Small intestine (tissue), 7 donors: Measurements from ENCODE around the gene NANOS3. TPM values are rescaled to one million over a fixed set of nuclear protein-coding genes. Genes with fewer than 3 reads are reported as not detected.

Source experiments
- DNase-seq, 2 donors: peaks; one replicate each; pipeline versions ENCODE4 v3.0.0 to v3.0.0-alpha.2; 2013
- FAIRE-seq: peaks from 2 replicates; lab custom pipeline; 2012; peaks lifted over from hg19 to GRCh38; lab: Jason Lieb, UNC
- H3K27ac ChIP-seq, 3 donors: one replicate each; pipeline ENCODE4 v1.5.1; 2013; ENCODE audit warnings: low read length in 2 of 3, mild to moderate bottlenecking in 2 of 3, control low read depth in 1 of 3, inconsistent platforms in 1 of 3, low read depth in 1 of 3, moderate library complexity in 1 of 3
- H3K27me3 ChIP-seq, 3 donors: one replicate each; pipeline ENCODE4 v1.6.1; 2013; ENCODE audit warnings: low read length in 3 of 3, inconsistent platforms in 1 of 3; ENCODE audit not compliant: control insufficient read depth in 3 of 3, insufficient read depth in 3 of 3
- H3K36me3 ChIP-seq, 3 donors: one replicate each; pipeline ENCODE4 v1.6.1; 2013; ENCODE audit warnings: low read length in 3 of 3, inconsistent platforms in 1 of 3, low read depth in 1 of 3, mild to moderate bottlenecking in 1 of 3, moderate library complexity in 1 of 3; ENCODE audit not compliant: control insufficient read depth in 3 of 3, insufficient read depth in 2 of 3
- H3K4me1 ChIP-seq, 3 donors: one replicate each; pipeline ENCODE4 v1.6.1; 2013; ENCODE audit warnings: low read length in 2 of 3, inconsistent platforms in 1 of 3, low read depth in 1 of 3, mild to moderate bottlenecking in 1 of 3, moderate library complexity in 1 of 3; ENCODE audit not compliant: control insufficient read depth in 3 of 3, insufficient read depth in 2 of 3
- H3K4me3 ChIP-seq, 3 donors: one replicate each; pipeline ENCODE4 v1.5.1; 2013; ENCODE audit warnings: low read length in 3 of 3, control low read depth in 1 of 3, inconsistent platforms in 1 of 3, low read depth in 1 of 3, mild to moderate bottlenecking in 1 of 3, moderate library complexity in 1 of 3
- H3K9me3 ChIP-seq, 2 donors: one replicate each; pipeline ENCODE4 v1.6.1; 2013; ENCODE audit warnings: low read depth in 1 of 2, low read length in 1 of 2; ENCODE audit not compliant: control insufficient read depth in 2 of 2, insufficient read depth in 1 of 2
- WGBS, 3 donors: extraction: QIAGEN DNeasy Blood & Tissue Kit; methylation state at CpG; one replicate each; pipeline ENCODE4 v1.1.7; 2013; 5-methylcytosine and 5-hydroxymethylcytosine counted together
- polyA plus RNA-seq, 4 donors: library from polyadenylated mRNA; stranded (reverse) in 3 of 4; unstranded in 1 of 4; fragments of 200-250 nt in 3 of 4; fragments of 120-200 nt in 1 of 4; gene quantifications; one replicate each; pipeline versions ENCODE4 v1.2.1 to v1.2.3, GENCODE V29; 2013
- donor health status: healthy with polysubstance abuse.
- donor health status: control.
- donor health status: control.
- donor health status: Bipolar disorder and iron deficiency.
- donor health status: healthy.

NANOS3 gene
- polyA plus RNA-seq, 4 donors = 0.45 to 1.0 TPM; not detected in 2

DNA sequence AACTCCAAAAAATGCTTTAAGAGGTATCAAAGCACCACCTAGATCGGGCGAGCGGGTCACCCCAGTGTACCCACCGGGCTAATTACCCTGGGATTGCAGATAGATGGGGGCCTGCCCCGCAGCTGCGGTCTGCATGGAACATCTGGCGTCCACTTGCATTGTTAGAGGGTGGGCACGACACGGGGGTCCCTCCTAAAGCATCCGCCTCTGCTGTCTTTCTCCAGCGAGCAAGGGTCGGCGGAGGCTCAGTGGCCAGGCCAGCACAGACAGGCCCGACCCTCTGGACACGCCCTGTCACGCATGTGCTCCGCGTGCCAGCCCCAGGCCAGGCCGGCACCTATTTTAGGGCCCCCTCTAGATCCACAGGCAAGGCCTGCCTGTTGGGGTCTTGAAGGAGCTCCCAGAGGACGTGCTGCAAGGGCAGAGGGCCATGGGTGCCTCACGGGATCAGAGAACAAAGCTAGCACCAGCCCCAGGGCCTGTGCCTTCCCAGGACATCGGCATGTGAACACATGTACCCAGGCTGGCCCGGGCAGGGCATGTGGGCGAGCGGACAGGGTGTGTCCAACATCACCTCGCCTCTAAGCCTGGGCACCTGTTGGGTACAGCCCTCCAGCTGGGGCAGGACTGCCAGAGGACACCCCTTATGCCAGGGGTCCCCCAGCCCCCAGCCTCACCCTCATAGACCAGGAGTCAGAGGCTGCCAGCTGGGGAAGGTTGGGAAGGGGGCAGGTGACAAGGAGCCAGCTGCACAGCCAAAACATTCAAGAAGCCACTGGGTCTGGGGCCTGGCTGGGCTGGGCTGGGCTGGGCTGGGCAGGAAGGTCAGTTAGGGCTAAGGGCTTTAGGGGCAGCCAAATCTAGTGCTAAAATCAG lies 35.6 kb upstream of the NANOS3 start:
- WGBS, 3 donors = 23 to 43% (median 30%) methylated on average over 23 to 26 of the region's 26 CpGs
- peak overlapping the region; percentile 86 to 98 (median 88) for H3K27ac ChIP-seq
- peak overlapping the region; percentile 79 to 92 (median 89) for H3K4me3 ChIP-seq
- peaks cover 6 to 69% (median 14%) of the 10 kb centered on the region in 3 donors for H3K4me1 ChIP-seq
- FAIRE-seq (no peak), DNase-seq (peak; percentile 61 to 81)
- H3K9me3 ChIP-seq = no peaks in the 10 kb centered on the region
- no peaks in the 10 kb centered on the region for H3K27me3 ChIP-seq
- H3K36me3 ChIP-seq = peaks cover 0 to 50% (median 0%) of the 10 kb centered on the region in 3 donors

DNA sequence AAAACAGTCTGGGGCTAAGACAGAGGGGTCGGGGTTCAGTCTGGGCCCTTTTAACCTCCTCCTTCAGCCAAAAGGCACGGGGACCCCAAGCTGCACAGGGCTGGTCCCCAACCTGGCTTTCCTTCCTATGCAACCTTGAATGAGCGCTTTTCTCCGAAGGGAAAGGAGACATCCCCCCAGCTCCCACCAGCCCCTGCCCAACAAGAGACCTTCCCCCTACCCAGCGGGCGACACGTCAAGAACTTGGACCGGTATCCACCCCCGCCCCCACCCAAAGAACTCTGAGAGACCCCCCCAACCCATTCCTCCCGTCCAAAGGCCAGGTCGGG lies 35.0 kb upstream of the NANOS3 start:
- peaks cover 0 to 44% (median 0%) of the 10 kb centered on the region in 3 donors for H3K36me3 ChIP-seq
- FAIRE-seq (no peak), DNase-seq (no peak)
- WGBS, 3 donors = 2 to 7% (median 3%) methylated on average over 9 to 11 of the region's 11 CpGs
- H3K27ac ChIP-seq = peak overlapping the region; percentile 86 to 98 (median 88)
- H3K27me3 ChIP-seq = no peaks in the 10 kb centered on the region
- no peaks in the 10 kb centered on the region for H3K9me3 ChIP-seq
- H3K4me1 ChIP-seq = peaks cover 6 to 72% (median 14%) of the 10 kb centered on the region in 3 donors
- peak overlapping the region; percentile 79 to 92 (median 89) for H3K4me3 ChIP-seq

DNA sequence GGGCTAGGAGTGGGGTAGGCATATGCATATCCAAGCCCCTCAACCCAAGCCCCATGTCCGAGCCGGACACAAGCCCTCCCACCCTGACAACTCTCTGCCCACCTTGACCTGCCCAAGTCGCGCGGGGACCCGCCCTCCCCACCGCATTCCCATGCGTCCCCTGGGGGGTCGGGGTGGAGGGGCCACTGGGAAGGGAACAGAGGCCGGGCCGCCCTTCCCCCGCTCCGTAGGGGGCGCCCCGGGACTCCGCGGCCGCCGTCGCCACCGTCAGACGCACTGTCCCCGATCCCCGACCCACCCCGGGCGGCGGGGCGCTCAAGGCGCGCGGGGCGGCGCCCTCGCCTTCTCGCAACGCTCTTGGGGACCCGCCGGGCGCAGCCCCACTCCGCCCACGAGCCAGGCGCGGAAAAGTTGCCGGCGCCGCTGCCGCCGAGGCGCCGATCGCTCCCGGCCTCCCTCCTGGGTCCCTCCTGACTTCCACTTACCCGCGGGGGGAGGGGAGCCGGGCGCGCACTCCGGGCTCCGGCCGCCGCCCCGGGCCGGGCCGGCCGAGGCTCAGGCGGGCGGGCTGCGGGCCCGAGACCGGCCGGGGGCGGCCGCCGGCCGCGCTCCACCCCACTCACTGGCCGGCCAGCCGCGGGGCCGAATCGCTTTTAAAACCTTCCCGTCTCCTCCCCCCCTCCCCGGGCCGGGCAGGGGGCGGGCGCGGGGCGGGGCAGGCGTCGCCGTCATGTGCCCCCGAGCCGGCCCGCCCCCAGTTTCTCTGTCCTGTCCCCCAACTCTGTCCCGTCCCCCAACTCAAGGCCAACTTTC lies 34.4 kb upstream of the NANOS3 start:
- Histone ChIP-seq H3K27ac (peak overlapping the region; percentile 80 to 99 (median 98)), H3K4me1 (peaks cover 6 to 75% (median 9%) of the 10 kb centered on the region in 3 donors), H3K36me3 (peaks cover 0 to 39% (median 0%) of the 10 kb centered on the region in 3 donors), H3K9me3 (no peaks in the 10 kb centered on the region), H3K27me3 (no peaks in the 10 kb centered on the region), H3K4me3 (peak overlapping the region; percentile 79 to 92 (median 89))
- peak; percentile 51 to 91 for DNase-seq
- whole genome bisulfite sequencing, 3 donors = 0% methylated on average over 30 to 95 of the region's 95 CpGs
- FAIRE-seq = no peak

DNA sequence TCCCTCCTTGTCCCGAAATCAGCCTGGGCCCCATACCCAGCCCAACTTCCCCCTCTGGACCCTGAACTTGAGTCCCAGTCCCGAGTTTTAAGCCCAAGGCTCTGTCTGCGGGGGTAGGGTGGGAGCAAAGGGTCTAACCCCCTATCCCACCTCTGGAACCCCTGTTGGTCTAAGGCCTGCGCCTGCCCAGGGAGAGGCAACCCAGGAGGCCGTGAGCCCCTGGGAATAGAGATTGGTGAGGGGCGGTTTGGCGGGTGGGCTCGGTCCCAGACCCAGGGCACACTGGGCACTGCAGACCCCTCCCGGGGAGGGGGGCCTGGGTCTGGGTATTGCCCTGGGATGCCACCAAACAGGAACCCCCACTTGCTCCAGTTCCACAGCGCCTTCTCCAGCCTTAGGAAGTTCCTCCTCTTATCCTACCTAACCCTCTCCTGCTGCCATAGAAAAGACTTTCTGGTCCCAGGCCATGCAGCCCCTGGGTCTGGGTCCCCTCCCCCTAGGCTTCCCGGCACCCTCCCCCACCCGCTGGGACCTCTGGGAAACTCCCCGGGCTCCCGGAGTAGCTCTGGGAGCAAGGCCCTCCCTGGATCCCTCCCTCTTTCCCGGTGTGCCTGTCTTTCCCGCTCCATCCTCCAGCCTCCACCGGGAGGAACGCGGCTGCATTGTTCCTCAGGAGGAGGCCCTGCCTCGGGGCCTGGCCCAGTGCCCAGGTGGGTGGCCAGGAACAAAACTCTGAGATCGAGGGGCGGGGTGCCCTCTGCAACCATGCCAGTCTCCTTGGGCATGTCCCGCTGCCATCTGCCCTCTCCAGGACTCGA lies 33.6 kb upstream of the NANOS3 start:
- Histone ChIP-seq H3K36me3 (peaks cover 0 to 32% (median 0%) of the 10 kb centered on the region in 3 donors), H3K4me3 (peak overlapping the region; percentile 79 to 89 (median 81)), H3K27me3 (no peaks in the 10 kb centered on the region), H3K9me3 (no peaks in the 10 kb centered on the region), H3K4me1 (peaks cover 6 to 81% (median 9%) of the 10 kb centered on the region in 3 donors), H3K27ac (peak overlapping the region; percentile 52 to 99 (median 98))
- 14 to 21% (median 18%) methylated on average over 18 to 24 of the region's 24 CpGs for WGBS, 3 donors
- DNase-seq (peak in 1 of 2 donors; percentile 87), FAIRE-seq (no peak)

DNA sequence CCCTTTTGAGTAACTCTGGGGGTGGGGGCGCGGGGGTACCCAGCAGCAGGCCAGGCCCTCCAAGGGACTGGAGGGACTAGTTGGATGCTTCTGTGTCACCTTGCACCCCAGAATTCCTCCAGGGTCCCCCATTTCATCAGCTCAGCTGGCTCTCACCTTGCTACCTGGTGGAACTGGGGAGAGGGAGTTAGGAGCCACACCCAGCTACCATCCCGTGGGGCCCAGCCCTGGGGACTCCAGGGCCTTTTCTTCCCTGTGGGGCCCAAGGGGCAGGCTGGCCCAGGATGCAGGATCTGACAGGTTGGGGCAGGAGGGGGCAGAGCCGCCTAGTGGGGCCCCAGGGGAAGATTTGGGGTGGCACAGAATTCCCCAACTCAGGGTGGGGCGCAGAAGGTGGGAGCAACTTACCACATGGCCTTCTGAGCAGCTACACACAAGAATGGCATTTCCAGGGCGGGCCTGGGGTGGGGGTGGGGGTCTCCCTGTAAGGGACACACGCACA lies 32.8 kb upstream of the NANOS3 start:
- peaks cover 0 to 23% (median 0%) of the 10 kb centered on the region in 3 donors for H3K36me3 ChIP-seq
- peak overlapping the region in 2 of 3 donors; percentile 98 to 99 for H3K27ac ChIP-seq
- DNase-seq (peak in 1 of 2 donors; percentile 94), FAIRE-seq (no peak)
- no peaks in the 10 kb centered on the region for H3K27me3 ChIP-seq
- no peaks in the 10 kb centered on the region for H3K9me3 ChIP-seq
- peaks cover 6 to 80% (median 7%) of the 10 kb centered on the region in 3 donors for H3K4me1 ChIP-seq
- WGBS, 3 donors = 42 to 65% (median 56%) methylated on average over 7 of the region's 7 CpGs
- H3K4me3 ChIP-seq = no peak overlapping the region

DNA sequence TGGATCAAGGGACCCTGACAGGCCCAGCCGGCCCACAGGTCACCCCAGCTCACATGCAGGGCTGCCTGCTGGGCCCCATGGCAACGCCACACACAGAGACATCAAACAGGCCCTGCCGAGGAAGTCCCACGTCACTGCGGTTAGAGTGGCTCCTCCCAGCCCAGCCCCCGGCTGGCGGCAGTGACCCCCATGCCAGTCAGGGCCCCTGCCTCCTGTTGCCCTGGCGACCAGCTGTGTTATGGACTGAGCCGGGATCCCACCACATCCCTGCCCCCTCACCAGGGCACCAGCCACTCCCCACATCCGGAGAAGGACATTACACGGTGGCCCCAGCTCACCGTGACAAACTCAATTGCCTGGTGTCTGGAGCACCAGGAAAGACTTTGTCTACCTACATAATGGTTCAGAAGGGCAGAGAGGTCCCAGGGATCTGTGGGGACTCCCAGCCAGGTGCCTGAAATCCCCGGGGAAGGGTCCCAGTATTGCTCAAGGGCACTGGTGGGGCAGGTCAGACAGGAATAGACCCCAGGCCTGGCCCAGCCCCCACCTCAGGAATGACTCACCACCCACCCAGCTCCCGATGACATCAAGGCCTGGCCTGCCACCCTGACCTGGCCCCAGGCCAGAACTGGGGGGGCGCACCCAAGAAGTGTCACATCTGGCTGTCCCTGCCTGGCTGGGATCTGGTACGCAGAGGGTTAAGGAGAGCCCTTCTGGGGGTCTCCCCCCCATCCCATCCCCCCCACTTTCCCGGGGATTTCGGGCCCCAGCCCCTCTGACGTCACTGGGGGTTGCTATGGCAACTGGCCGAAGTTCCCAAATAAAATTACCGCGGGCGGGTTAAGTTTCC lies 30.2 kb upstream of the NANOS3 start:
- H3K27ac ChIP-seq = peak overlapping the region; percentile 89 to 99 (median 96)
- H3K9me3 ChIP-seq = no peaks in the 10 kb centered on the region
- FAIRE-seq = no peak
- H3K4me1 ChIP-seq = peaks cover 3 to 75% (median 11%) of the 10 kb centered on the region in 3 donors
- H3K27me3 ChIP-seq = no peaks in the 10 kb centered on the region
- DNase-seq = peak; percentile 80 to 97
- H3K4me3 ChIP-seq = peak overlapping the region in 2 of 3 donors; percentile 41 to 57
- WGBS, 3 donors = 0 to 4% (median 2%) methylated on average over 20 to 23 of the region's 23 CpGs
- H3K36me3 ChIP-seq = no peaks in the 10 kb centered on the region
